GM19043 (cell line): ENCODE data around the gene MFAP1.
A peak's percentile ranks its signal among the peaks of the same experiment; 100 is the strongest.

Experiments
- ATAC-seq: cut with Tn5 transposase; IDR thresholded peaks from one replicate; pipeline ENCODE4 v1.9.1; 2021; ENCODE audit warnings: low read depth; ENCODE audit not compliant: unreplicated experiment

Gene MFAP1

GRCh38 chr15:43779016-43779415 is 45.5 kb downstream of the MFAP1 start:
- ATAC-seq, result no peak

GRCh38 chr15:43777267-43777914 is 47.1 kb downstream of the MFAP1 start:
- ATAC-seq, result peak; percentile 46

DNA sequence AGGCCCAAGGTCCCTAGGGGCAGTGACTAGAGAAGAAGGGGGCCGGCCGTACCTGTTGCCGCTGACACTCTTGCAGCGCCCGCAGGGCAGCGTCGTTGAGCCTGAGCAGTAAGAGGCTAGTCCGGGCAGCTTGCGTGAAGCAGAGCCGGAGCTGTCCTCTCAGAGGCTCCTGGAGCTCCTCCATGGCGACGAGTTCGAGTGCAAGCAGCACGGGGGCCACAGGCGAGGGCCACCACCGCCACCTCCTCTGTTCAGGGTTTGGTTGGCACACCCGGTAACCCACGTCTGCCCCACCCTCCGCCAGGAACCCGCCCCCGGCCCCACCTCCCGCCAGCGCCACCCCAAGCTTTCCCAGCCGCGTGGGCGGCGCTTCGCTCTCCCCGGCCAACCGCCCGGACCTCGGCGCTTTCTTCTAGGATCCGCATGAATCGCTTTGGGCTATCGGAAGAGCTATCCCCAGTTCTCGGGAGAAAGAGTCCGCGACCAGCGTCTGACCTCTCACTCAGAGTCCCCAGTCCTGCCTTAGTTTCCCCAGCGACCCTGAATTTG is 47.7 kb downstream of the MFAP1 start, which contains the start of gene ELL3:
Gene ELL3, minus strand, starts transcription at position 249 of the 549 bp plus-strand sequence. Its CDS starts 65 bp downstream, at position 184.
- peak; percentile 38 for ATAC-seq

DNA sequence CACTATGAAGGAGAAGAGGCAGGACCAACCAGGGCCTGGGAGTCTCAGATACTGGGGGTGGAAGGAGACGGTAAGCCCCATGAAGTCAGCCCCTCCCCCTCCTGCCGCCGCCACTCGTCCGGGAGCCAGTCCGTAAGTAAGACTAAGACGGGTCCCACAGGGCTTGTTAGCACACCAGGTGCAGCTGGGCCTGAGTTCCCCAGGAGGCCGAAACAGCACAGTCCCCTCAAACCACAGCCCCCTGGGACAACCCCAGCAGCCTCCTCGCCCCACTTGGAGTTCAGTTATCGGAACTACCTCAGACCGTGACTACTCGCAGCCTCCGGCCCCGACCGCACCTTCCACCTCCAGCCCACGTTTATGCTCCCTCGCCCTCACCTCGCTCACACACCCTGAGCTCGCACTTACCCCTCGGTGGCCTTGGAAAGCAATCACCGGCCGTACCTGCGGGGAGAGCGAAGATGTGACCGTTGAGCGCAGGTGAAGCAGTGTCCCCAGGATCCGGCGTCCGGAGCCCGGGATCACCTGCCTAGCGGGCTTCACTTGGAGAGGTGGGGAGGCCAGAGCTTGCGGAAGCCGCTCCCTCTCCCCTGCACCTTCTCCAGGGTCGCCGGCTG is 48.3 kb downstream of the MFAP1 start:
- peak; percentile 67 for ATAC-seq

GRCh38 chr15:43775411-43775965 is 49.0 kb downstream of the MFAP1 start:
- ATAC-seq, result no peak

GRCh38 chr15:43774062-43774461 is 50.4 kb downstream of the MFAP1 start:
- no peak for ATAC-seq

DNA sequence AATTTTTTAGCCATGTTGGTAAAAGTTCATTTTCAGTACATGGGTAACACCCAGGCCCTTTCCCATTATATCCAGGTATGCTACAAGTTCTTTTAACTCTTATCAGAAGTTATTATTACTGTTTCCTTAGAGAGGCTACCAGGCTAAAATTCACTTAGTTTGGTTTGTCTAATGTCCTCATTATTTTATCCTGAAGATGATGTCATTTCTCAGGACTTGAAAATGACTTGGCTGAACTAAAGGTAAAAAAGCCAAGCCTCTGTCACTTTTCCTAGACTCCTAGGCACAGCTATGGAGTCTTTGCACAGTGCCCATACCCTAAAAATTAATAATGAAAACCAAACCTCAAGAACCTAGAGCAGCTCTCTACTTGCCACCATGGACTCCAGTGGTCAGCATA is 51.9 kb downstream of the MFAP1 start:
- ATAC-seq, result no peak

DNA sequence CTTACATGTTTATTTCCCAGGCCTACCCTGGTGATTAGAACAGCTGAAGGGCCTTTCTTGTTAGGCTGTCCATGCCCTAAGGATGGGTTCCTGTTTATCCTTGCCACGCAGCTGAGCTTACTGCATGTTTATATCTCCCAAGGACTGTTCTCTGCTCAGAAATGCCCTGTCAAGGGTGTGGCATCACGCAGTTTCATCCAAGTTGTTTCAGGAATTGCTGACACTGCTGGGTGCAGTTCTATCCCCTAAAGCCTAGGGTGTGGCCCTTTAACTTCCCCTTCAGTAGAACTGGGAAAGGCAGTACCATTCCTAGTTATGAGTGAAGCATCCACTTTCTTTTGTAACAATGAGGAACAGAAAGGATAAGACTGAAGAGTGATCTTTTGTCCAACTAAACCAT is 52.7 kb downstream of the MFAP1 start:
- no peak for ATAC-seq

- no peak for ATAC-seq
Observed at GRCh38 chr15:43769584-43770228, 54.8 kb downstream of the MFAP1 start.

GRCh38 chr15:43763819-43764446 is 60.6 kb downstream of the MFAP1 start:
- ATAC-seq, result no peak

DNA sequence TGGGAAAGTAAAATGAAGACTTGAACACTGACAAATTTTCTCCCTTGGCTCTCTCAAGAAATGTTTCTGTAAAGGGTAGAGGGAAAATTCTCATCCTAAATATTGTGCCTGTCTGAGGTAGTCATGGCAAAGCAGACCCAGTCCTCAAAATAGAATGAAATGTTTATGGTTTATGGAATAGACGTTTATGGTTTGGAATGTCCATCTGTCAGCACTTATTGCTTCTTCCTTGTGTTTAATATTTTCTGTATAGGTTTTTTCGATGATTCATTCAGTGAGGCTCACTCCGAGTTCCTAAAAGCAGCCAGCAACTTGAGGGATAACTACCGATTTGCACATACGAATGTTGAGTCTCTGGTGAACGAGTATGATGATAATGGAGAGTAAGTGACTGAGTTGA is 61.7 kb downstream of the MFAP1 start:
- ATAC-seq, result no peak
